ENCODE results near the gene KRT36.

KRT36 gene

DNA sequence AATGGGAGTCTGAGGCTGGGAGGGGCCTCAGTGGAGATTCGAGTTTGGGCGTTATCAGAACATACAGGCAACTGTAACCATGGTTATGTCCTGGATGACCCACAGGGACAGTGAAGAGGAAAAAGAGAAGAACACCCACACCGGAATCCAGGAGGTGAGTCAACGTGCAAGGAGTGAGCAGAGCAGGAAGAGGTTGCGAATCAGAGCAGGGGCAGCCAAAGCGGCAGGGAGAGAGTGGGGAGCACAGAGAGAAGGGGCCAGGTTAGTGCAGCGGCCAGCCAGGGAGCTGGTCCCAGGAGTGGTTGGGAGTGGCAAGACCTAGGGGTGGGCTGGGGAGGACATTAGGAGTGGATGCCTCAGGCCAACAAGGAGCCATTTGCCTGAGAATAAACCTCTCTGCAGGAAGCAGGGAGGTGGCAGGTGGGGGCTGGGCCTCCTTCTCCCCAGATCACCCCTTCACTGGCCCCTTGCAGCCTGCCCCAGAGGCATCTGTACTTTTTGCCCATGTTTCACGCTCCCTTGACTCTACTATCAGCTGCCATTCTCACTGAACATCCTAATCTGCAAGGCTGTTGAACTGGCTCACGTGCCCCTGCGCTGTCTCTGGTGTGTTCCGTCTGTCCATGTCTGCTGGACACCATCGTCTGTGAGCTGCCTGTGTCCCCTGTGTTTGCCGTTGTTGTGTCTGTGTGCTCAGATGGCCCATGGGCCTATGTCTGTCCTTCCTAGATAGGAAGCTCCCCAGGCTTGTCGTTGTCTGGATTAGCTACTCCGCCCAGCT, 10.6 kb upstream of the KRT36 start:
- DNase-seq = no peak

DNA sequence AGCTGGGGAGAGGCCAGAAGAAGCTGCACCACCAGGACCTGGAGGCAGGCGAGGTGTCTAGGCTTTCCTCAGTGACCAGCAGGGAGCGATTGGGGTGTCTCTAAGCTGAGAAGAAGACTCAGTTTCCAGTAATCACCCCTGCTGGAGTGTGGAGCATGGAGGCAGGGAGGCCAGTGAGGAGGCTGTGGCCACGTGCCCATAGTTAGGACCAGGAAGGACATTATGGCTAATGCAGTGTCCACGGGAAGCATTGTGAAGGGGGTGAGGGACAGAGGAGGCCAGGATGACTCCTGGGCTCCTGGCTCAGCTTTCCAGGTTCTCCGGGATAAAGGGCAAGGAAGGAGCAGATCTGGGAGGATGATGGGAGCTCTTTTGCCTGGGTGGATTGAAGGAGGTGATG, 10.0 kb upstream of the KRT36 start:
- DNase-seq = no peak

DNA sequence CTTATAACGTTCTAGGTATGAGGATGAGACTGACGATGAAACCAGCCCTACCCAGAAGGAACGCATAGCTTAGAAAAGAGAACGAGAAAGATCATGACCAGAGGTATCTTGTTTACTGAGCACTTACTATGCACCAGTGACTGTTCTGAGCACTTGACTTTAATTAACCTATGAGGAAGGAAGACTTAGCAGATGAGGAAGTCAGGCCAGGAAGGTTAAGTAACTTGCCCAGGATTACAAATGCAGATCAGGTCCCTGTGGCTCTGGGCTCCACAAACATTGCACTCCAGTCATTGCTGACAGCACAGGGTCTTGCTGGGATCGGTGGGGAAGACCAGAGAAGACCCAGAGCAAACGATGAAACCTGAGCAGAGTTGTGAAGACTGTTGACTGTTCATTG, 8.6 kb upstream of the KRT36 start:
- no peak for DNase-seq

DNA sequence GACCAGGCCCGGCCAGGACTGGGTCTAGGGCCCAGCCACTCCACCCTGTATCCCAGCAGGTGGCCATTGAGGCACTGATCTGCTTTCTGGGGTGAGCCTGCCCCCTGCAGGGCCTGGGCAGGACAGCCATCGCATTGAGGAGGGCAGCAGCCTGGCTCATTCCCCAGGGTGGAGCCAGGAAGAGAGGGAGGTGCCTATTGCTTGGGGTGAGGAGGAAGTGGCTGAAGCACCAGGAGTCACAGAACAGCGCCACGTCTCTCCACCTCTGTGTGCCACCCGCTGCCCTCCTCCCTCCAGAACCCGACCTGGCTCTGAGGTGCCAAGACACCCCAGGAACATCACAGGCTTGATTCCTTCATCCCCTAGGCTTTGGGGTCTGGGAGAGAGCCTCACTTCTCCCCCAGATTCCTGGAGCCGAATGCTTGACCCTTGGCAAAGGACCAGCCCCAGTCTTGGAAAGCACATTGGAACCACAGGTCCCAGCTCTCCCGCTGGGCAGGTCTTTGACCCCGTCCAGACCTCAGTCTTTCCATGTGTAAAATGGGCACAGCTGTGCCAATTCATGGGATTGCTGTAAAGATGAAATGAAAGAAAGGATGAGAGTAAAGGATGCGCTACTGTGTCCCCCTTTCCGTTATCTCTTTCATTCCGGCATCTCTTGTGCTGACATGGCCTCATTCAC, 7.2 kb upstream of the KRT36 start:
- DNase-seq = peak; percentile 81

DNA sequence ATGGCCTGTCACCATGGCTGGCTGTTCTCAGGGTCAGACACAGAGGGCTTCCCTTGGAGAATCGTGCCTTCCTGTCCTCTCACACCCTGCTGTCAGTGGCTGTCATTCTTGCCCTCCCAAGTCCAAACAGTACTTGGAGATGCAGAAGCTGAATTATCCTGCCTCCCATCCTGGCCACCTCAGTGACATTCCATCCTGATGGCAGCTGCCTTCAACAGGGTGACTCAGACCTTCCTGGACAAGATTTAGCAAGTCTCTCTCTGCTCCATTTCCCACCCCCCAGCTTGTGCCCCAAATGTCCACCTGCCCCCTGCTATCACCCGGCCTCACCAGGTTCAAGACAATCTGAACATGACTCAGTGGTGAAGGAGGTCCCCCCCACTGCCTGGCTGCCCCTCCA, 4.8 kb upstream of the KRT36 start:
- no peak for DNase-seq

DNA sequence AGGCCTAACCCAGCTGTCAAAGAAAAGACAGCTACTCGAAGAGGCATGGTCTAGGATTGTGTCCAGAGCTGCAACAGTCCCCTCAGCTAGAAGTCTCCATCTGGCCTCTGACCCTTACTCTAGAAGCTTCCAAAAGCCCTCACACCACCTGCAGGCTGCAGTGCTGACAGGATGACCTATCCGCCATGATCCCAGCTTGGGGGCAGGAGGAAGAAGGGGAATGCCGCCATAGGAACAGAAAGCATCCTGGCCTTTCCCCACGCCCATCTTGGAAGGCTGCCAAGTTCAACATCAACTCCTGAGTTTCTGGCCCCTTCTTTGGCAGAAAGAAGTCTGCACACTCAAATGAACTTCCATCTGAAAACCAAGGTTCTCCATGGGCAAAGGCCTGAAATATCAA, 3.1 kb upstream of the KRT36 start:
- DNase-seq = no peak

DNA sequence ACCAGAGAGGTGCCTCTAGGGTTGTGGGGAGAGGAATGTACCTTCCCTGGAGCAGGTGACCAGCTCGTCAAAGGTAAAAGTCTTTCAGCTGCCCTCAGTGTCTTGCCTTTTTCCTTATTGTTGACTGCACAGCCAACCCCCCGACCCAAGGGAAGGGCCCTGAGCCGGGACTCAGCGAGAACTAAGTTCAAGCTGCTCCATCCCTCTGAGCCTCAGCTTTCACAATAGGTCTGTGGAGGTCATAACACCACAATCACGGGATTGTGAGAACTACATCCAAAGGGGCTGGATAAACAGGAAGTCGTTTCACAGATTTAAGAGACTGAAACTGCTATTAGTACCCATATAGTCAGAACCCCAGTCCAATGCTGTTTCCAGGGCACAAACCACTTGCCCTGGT, 2.6 kb upstream of the KRT36 start:
- no peak for DNase-seq

DNA sequence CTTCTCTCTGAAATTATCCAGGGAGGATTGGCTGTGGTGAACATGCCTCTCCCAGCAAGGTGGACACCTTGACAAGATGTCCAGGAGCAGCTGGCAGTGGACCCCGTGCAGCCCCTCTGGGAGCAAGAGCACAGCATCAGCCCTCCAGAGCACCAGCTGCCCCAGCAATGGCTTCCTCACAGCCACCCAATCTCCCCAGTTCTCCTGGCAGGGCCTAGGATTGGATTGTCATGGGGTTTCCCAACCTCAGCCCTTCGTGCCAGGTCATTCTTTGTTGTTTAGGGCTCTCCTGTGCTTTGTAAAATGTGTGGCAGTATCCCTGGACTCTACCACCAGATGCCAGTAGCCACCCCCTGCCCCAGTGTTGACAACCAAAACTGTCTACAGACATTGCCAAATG, 1.8 kb upstream of the KRT36 start:
- no peak for DNase-seq

DNA sequence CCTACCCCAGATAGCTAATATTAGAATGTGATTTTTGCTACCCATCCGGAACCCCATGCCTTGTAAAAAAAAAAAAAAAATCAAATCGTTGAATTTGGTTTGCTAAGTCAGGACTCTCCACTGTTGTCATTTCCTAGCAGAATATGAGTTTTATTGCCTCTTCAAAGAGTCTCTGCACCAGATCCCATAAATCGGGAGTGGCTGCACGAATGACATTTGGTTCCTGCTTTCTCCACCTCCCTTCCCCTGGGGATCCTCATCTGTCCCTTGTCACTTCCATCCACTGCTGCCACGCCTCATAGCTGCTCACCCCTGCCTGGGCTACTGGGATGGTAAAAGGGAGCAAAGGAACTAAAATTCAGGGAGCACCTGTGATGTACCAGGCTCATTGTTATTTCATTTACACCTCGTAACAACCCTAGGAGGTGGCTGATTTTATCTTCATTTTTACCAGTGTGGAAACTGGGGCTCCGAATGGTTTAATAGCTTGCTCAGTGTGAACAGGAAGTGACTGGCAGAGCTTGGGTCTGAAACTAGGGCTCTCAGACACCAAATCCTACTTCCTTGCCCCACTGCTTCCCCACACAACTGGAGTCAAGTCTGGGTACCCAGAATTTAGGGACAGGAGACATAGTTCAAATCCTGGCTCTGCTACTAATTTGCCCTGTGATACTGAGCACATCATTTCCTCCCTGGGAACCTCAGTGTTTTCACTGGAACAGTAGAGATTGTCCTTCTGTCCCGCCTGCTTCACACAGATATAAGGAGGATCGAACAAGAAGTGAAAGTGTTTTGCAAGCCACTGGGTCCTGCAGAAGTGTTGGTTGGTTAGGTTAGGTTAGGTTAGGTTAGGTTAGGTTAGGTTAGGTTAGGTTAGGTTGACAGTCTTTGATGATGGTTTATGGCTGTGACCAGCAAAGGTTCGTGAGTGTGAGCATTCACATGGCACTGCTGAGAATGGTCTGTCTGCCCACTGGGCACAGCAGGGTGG, 585 bp upstream of the KRT36 start:
- no peak for DNase-seq

DNA sequence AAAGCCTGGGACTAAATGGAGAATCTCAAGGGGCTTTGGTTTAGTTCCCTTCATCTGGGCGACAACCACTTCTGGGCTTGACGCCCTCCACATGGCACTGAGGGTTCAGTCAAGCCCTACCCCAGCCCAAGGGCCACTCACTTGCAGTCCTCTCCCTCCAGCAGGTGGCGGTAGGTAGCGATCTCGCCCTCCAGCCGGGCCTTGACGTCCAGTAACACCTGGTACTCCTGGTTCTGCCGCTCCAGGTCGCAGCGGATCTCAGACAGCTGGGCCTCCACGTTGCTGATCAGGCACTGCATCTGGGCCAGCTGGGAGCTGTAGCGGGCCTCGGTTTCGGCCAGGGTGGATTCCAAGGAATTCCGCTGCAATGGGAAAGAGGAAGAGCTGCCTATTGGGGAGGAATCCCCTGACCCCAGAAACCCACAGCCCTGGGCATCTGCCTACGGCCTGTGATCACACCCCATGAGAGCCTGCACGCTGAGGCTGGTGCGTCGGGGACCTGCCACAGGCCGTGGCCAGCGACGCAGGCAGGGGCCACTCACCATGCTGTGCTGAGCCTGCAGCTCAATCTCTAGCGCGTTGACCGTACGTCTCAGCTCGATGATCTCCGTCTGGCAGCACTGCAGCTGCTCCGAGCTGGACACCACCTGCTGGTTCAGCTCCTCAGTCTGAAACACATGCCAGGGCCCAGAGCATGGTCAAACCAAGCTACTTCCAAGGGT, 2.7 kb downstream of the KRT36 start:
- DNase-seq = peak; percentile 37

DNA sequence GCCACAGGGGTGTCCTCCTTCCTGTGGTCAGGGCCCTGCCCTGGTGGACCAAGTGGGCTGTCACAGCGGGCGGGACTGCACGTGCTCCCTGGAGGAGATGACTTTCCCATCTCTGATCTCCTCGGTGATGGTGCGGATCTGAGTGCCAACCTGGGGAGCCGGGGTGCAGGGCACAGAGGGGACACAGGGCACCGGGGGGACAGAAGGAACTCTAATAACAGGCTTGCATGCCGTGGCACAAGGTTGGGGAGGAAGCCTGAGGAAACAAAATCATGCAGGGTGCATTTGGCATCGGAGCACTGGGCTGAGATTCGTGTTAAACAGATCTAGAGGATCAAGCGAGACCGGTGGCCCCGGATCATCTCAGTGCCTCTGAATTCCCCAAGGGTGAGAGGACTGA, 3.4 kb downstream of the KRT36 start:
- no peak for DNase-seq

DNA sequence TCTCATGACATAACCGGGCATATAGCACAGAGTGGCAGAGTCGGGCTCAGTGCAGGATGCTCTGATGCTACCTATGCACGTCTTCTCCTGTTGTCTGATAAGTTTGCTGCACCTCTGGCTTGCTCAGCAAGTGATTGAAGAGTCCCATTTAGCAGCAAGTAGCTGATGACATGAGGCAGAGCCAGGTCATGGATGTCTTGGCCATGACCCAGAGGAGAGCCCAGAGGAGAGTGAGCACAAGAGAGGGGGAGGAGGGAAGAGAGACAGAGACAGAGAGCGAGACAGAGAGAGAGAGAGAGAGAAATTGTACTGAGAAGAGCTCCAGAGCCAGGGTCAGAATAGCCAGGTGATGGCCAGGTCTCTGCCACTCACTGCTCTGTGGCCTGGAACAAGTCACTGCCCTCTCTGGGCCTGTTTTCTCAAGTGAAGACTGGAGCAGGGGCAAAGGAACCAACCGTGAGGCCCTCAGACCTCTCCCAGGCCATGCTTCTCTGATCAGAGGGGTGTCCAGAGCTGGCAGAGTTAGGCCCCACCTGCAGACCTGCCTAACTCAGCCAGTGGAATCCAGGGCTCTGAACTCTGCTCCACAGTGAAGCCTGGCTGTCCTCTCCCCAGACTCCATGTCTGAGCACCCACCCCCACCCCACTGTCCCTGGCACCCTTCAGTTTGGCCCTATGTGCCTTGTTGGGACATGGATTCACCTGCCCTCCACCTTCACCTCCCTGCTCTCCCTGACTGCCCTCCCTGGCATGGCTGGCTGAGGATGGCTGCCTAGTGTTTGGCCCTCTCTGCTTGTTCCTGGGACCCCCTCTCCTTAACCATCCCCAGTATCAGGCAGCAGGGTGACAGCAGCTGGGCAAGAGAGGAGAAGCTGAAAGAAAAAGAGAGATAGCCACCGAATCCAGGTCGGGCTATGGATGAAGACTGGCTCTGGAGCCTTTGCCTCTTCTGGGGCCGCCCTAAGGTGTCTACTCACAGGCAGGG, 4.5 kb downstream of the KRT36 start:
- no peak for DNase-seq

DNA sequence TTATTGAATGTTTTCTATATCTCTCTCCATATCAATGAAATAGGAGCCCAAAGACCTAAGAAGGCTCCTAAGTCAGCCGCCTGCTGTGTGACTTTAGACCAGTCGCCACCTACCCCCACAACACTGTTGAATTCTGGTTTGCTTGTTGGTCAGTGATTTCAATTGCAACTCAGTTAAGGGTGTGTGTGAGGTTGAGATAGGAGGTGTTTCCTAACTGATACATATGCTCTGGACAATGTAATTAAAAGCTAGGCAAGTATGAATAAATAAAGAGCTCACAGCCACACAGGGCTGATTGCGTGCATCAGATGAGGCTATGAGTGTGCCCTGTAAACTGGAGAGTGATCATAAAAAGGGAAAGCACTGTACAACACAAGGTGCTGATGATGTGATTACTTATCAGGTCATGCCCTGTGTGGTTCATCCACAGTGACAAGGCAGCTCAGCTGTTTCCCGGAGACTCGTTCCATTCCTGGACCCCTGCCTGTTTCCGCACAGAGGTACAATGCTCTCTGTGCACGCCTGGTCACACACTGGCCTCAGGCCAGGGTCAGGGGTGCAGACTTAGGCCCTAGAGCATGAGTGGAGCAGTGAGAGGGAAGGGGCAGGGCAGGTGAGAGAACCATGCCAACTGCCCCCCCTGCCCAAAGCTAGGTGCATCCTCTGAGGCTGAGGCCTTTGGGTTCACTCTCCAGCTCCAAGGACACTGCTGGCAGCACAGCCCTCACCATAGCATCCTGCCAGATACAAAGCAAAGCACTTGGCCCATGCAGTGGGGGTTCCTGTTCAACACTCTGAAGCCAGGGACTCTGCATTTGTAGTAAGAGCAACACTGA, 5.5 kb downstream of the KRT36 start:
- DNase-seq = no peak

DNA sequence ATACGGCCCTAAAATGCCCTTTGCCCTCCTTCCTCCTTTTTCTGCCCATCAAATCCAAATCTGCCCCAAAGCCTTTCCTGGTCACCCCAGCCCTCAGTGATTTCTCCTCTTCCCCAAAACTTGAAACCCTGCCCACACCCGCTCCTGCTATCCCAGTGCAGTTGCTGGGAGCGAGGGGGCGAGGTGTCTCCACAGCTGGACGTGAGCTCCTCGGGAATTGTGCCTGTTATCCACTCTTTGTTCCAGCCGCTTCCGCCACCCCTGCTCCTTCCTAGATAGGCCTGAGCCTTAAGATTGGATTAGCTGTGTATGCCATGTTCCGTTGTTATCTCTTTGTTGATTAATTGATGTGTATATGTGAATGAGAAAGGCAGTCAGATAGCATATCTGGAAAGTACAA, 6.2 kb downstream of the KRT36 start:
- DNase-seq = no peak

DNA sequence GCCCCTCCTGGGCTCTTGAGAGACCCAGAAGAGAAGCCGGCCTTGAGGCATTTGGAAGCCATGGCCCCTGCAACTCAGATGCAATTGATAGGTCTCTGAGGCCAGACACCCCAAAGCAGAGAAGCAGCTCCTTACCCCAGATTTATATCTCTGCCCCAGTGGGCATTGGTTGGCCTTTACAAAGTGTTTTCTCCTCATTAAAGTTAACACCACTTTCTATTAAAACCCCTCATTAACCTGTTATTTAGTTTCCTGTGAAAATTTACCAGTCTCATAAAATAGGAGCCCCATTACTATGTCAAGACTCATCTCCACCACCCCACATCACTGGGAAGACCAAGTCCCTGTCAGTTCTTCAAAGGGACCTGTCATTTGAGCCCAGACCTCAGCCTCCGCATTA, 8.7 kb downstream of the KRT36 start, which contains the start of gene KRT35:
Gene KRT35, minus strand, starts transcription at position 116 of the 400 bp plus-strand sequence. Its CDS starts 54 bp downstream, at position 62.
- no peak for DNase-seq

DNA sequence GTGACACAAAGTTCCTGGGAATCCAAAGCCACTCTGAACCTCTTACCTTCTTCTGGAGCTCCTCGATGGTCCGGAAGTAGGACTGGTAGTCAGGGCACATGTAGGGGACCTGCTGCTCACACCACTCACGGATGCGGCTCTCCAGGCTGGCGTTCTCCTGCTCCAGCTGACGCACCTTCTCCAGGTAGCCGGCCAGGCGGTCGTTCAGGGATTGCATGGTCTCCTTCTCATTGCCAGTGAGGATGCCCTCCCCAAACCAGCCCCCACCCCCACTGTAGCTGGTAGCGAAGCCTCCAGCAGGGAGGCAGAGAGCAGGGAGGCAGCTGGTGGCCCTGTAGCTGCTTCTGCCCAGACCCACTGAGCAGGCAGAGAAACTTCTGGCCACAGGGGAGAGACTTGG, 9.1 kb downstream of the KRT36 start:
- DNase-seq = no peak

DNA sequence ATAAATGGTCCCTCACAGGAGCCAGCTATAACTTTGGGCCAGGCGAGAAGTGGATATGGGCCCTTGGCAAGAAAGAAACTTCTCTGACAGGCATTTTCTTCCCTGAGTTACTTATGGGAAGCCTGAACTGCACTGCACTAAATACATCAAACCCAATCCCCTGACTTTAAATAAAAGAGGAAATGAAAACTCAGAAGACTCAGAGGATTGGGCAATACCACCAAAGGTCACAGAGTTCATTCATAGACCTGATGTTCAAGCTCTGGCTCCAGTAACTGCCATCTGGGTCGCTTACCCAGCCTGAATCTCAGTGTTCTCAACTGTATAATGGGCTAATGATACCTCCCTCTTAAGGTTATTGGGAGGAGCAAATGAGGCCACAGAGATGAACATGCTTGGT, 9.6 kb downstream of the KRT36 start:
- no peak for DNase-seq

DNA sequence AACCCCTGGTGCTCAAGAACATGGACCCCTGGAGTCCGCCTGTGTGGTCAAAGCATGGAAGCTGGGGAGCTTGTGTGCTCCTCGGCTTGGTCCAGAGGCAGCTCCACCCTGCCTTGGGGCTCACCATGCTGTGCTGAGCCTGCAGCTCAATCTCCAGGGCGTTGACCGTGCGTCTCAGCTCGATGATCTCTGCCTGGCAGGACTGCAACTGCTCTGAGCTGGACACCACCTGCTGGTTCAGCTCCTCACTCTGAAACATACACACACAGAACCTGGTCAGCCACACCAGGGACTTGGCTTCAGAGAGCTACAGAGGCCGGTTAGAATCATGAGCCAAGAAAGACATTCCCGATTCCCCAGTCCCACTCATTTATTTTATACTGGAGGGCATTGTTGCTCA, 11.5 kb downstream of the KRT36 start:
- no peak for DNase-seq

DNA sequence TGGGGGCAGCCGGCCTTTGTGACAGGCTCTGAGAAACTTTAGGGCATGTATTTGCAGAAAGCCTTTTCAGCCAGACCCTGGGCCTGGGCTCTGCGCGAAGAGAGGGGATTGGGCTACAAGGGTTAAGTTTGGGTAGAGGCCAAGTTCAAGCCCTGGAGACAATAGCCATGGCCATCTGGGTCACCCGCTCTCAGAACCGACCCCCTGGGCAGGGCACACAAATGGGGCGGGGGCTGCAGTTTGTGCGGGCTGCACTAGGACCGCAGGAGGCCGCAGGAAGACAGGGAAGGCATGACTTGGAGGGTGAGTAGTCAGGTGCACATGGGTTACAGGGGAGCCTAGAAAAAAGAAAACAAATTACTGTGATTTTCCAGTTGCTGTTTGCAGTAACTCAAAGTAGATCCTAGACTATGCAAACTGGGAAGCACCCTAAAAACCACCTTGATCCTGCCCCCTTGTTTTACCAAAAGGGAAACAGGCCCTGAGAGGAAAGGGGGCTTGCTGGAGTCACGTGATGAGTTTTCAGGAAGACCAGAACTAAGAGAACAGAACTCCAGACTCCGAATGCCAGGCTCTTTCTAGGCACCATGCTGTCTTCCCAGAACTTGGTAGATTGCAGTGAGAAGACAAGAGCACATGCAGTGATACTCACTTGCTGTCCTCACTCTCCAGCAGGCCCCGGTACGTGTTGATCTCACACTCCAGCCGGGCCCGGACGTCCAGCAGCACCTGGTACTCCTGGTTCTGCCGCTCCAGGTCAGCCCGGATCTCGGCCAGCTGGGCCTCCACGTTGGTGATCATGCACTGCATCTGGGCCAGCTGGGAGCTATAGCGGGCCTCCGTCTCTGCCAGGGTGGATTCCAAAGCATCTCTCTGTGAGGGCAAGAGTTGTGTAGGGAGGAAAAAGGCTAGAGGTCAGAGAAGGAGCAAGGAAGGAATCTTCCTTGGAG, 12.6 kb downstream of the KRT36 start:
- DNase-seq = no peak

Measured in activated CD4-positive, alpha-beta T cell treated with anti-CD3 and anti-CD28 coated beads, Interleukin-2, amount 50 U/mL, for 16 hours (primary cell).